ENCODE results near the gene RDH14.

RDH14 gene

DNA sequence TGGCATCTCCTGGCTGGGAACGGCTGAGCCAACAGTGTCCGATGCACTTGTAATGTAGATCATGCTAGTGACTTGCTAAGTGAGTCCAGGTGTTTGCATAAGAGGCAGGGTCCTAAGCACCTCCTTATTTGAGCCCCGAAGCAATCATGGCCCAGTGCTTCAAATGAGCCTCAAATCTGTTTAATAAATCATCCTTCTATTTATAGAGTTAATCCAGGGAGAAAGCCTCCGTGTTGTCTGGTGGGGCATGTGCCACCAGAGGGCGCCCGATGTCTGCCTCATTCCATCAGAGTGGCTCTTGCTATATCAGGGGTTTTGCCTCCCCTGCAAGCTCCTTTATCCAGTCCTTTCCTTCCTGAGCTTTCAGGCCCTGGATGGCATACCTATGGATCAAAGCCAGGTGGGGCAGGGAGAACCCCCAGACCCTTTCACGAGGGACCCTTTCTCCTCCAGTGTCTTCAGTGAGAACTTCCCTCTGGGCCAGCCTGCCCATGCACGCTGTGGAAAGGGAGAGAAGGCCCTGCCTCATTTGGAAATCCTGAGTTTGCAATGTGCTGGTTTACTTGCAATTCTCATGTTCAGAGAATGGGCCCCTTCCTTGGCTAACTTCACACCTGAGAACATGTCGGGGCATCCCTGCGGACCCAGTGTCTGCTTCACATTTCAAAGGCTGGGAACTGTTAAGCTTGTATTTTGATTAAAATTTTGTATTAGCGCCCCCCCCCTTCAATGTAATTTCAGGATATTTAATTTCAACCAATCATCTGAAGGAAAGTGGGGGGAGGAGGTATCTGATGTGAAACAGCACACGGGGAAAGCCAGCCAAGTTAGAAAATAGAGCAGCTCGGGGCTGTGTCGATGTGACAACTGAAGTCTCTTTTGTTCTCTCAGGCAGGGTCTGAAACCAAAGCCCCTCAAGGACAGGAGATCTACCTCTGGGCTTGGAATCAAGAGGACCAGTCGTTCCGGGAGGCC, 39.7 kb downstream of the RDH14 start:
- no peak for FAIRE-seq

DNA sequence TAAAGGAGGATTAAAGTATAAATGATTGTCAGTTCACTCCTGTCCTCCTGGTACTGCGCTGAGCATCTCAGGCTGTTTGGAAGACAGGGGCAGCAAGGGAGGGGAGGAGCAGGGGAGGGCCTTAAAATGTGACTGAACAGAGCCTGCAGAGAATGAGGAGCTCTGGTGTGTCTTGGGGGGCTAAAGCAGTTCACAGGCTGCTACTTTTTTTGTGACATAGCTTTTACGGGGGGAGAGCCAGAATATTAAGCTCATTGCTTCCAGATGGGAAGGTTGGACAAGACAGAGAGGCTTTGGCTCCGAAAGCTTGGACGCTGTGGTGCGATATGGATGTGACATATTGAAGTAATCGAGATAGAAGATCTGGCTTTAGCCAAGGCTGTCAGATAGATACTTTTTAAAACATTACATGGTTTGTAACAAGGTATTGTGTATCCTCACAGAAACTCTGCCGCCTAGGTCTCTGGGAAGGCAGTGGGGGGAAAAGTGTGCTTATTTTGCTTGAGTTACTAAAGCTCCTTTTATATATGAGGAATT, 40.5 kb downstream of the RDH14 start:
- FAIRE-seq: no peak

DNA sequence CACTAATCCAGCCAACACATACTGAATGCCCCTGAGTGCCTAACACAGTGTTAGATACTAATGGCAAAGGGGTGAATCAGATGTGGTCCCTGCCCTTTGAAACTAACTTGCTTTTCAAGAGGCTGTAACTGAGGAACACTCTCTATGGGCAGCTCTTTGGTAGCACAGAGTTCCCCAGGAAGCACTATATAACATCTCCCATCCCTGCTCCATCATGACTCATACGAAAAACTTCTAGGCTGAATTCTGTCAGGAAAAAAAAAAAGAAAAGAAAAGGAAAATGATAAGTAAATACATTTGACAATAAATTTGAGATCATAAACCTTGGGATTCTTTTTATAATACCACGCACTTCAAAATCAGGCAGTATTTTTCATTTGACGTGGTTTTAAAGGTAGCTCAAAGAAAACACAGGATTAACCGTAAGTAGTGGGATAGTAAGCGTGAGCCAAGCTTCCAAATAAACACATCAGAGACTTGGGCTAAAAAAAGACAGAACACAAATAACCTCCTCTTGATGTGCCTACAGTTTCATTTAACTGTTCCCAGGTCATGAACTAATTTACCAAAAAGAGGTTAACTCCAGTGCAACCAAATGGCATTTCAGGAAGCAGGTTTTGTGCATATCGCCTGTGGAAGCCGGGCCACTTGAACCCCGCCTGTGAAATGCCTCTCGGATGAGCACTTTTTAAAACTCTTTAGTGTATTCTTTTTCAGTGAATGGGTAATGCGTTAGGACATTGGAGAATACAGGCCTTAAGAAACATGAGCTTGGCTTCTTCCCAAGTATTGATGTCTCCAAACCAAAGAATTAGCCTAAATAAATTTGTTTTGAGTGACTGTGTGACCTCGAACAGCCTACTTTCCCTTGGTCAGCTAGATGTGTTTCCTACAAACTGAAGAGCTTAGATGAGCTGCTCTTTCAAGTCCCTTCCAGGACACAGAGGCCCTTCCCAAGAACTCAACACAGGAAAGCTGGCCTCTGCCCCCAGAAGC, 42.0 kb downstream of the RDH14 start:
- FAIRE-seq: no peak

DNA sequence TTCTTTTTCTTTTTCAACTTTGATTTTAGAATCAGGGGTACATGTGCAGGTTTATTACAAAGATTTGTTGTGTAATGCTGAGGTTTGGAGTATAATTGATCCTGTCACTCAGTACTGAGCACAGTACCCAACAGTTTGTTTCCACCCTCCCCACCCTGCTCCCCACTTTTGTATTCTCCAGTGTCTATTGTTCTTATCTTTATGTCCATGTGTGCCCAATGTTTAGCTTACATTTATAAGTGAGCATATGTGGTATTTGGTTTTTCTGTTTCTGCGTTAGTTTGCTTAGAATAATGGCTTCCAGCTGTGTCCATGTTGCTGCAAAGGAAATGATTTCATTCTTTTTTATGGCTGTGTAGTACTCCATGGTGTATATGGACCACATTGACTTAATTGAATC, 43.1 kb downstream of the RDH14 start:
- FAIRE-seq: no peak

DNA sequence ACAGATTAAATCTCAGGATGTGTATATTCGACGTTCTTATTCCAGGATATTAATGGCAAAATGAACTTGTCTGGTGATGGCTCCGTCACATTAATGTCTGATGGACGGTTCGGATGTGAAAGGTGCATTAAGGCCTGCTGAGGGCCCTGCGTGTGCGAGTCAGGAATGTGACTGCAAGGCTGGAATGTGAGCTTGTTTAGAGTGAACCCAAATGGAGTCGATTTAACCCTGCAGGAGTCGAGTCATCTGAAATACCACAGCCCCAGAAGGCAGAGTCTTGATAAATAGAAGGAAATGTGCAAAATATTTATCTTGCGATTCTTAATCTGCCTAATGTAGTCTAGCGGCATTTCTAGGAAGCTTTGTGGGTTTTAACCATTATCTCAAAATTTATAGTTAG, 44.3 kb downstream of the RDH14 start:
- no peak for FAIRE-seq

DNA sequence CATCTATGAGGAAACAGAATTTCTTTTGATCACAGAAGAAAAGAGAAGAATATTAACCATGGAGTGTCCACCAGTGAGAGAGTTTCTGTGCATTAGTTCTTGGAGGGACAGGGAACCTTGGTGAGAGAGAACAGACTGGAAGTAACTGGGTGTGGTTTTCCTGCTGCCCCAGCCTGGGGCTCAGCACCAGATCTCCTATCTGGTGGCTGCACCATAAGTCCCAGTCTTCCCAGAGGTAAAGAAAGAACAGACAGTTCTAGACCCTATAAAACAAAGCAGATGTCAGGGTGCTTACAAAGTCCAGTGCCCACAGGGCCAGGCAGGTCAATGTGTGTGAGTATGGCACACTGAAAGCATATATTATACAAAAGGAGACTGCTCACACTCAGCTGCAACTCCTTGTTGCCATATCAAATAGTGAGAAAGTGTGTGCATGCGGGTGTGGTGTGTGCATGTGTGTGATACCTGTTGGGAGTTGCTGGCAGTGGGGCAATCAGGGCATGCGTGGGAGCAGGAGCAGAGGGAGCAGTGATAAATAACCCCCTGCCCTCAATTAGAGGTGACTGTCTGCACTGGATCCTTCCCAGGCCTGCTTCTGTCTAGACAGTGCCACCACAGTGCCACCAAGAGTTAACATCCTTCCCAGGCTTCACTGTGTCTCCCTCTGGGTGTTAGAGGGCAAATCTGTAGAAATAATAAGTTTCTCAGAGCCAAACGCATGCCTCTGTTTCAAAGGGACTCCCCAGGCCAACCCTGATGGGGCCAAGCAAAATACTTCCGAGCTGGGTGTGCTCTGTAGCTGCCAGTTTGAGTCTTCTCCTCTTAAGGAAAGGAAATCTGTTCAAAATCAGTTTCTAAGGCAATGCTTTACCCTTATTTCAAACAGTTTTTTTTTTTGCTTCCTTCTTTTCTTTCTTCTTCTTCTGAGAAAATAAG, 45.7 kb downstream of the RDH14 start:
- FAIRE-seq: no peak

DNA sequence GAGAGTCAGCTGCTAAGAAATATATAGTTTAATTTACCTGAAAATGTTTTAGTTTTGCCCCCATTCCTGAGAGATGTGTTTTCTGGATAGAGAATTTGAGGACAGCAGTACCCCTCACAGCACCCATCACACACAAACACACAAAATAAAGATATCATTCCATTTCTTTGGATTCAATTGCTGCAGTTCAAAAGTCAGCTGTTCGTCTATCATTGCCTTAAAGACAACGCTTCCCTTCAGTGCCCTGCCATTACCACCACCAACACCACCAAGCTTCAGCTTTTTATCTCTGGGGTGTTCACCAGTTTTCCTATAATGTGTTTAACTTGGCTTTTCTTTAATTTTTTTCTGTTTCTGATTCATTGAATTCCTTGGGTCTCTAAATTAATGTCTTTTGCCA, 49.7 kb downstream of the RDH14 start:
- FAIRE-seq: no peak

DNA sequence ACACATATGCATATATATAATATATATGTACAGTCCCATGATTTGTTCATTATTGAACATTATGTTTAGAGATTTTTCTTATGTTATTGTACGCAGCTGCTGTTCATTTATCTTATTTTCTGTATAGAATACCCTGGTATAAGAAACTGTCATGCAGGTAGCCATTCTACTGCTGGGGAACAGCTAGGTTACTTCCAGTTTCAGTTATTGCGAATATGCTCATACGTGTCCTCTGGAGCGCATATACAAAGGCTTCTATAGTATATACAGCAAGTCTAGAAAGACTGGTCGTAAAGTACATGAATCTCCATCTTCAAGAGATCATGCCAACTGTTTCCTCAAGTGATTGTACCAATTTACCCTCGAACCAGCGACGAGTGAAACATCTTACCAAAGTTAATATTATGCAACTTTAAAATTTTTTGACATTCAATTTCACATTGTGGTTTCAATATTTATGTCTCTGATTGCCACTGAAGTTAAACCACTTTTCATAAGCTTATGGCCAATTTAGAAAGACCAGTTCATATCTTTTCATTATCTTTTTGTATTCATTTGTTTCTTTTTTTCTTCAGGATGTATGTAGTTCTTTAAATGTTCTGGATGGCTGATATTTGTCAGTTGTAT, 53.5 kb downstream of the RDH14 start:
- no peak for FAIRE-seq

DNA sequence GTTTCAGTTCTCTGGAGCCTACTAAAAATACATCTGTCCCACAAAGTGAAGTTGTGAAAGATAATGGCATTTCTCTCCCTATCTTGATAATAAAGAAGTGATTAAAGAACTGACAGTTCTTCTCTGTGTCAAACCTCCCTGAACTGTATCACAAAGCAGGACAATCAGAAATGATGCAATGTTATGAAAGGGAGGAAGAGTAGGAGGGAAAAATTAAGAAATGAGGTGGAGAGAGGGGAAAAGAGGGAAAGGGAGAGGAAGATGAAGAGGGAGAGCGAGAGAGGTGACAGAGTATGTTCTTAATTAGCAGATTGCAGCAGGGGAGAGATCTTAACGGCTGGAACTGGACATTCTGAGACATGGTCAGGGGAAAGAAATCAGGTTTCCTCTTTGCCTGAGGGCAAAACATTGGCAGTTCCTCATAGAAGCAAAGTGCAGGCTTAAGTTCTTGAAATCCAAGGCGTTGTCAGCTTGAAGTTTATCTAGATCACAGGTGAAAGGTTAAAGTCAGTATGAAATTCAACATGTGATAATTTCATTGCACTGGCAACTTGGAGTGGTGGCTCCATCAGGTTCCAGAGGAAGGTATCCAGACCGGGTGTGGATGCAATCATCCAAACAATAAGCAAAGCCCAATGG, 54.6 kb downstream of the RDH14 start:
- FAIRE-seq: no peak

Measured in G401.6 (cell line).